Retinal pigment epithelial cell (primary cell): Measurements from ENCODE around the gene SETD2.

Source experiments
- DNase-seq: peaks from one replicate; pipeline ENCODE4 v3.0.0-alpha.2; 2010; ENCODE audit warnings: low read depth
- H3K4me3 ChIP-seq: 2 replicates; pipeline ENCODE4 v1.5.1; 2011; ENCODE audit warnings: mild to moderate bottlenecking, low read length, control low read depth, moderate library complexity
- TF ChIP-seq, protein P1 (sequence below): conservative IDR thresholded peaks from 2 replicates; pipeline ENCODE4 v1.5.1; 2011; ENCODE audit warnings: low read depth, low read length, control low read depth, inconsistent platforms

Gene SETD2

DNA sequence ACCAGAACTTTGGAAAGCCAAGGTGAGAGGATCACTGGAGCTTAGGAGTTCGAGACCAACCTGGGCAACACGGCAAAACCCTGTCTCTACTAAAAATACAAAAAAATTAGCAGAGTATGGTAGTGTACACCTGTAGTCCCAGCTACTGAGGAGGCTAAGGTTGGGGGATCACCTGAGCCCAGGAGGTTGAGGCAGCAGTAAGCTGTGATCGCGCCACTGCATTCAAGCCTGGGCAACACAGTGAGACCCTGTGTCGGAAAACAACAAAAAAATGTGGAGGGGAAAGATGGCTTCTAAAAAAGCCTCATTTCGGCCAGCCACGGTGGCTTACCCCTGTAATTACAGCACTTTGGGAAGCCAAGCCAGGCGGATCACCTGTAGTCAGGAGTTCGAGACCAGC is 54.5 kb downstream of the SETD2 start:
- TF ChIP-seq, protein P1, sequence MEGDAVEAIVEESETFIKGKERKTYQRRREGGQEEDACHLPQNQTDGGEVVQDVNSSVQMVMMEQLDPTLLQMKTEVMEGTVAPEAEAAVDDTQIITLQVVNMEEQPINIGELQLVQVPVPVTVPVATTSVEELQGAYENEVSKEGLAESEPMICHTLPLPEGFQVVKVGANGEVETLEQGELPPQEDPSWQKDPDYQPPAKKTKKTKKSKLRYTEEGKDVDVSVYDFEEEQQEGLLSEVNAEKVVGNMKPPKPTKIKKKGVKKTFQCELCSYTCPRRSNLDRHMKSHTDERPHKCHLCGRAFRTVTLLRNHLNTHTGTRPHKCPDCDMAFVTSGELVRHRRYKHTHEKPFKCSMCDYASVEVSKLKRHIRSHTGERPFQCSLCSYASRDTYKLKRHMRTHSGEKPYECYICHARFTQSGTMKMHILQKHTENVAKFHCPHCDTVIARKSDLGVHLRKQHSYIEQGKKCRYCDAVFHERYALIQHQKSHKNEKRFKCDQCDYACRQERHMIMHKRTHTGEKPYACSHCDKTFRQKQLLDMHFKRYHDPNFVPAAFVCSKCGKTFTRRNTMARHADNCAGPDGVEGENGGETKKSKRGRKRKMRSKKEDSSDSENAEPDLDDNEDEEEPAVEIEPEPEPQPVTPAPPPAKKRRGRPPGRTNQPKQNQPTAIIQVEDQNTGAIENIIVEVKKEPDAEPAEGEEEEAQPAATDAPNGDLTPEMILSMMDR: no peak
- H3K4me3 ChIP-seq: no peak overlapping the region
- no peak for DNase-seq

DNA sequence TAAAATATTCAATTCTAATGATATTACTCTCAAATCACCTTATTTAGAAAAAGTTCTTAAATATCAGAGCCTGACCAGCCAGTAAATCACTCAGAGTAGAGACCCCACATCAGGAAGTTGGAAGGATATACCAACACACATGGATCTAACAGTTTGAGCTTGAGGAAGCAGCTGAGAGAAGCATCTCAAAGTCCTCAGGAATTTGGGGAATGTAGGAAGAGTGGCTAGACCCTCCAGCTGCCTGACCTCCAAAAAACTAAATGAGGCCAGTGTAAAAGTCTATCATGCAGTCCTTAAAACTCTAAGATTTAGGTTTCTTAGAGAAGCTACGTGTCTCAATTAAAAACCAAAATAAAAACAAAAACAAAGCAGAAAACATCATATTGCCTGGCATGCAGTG is 55.4 kb downstream of the SETD2 start:
- no peak for DNase-seq
- no peak overlapping the region for H3K4me3 ChIP-seq
- TF ChIP-seq, protein P1: no peak

DNA sequence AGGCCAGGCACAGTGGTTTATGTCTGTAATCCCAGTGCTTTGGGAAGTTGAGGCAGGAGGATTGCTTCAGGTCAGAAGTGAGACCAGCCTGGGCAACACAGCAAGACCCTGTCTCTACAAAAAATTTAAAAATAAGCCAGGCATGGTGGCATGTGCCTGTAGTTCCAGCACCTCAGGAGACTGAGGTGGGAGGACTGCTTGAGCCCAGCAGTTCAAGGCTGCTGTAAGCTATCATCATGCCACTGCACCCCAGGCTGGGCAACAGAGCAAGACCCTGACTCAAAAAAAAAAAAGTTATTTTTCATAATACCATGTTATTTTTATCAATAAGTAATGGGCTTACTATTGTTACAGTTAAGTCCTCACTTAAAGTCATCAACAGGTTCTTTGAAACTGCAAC is 59.7 kb downstream of the SETD2 start:
- no peak overlapping the region for H3K4me3 ChIP-seq
- DNase-seq: no peak
- TF ChIP-seq, protein P1: no peak

DNA sequence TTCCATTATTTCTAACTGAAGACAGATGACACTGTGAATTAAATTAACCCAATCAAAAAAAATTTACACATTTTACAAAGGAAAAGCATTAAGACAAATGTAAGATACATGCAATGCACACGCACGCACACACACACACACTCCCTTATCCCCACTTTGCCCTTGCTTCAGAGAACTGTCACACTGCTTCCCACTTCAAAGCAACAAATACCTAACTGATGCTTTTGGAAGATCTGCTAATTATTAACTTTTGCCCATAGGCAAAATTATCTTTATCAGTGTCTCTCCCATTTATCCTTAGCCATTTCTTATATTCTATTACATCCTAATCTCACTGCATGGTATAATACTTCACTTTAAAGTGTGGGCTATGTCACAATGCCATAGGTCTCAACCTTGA is 60.3 kb downstream of the SETD2 start:
- DNase-seq: no peak
- TF ChIP-seq, protein P1: no peak
- H3K4me3 ChIP-seq: no peak overlapping the region

DNA sequence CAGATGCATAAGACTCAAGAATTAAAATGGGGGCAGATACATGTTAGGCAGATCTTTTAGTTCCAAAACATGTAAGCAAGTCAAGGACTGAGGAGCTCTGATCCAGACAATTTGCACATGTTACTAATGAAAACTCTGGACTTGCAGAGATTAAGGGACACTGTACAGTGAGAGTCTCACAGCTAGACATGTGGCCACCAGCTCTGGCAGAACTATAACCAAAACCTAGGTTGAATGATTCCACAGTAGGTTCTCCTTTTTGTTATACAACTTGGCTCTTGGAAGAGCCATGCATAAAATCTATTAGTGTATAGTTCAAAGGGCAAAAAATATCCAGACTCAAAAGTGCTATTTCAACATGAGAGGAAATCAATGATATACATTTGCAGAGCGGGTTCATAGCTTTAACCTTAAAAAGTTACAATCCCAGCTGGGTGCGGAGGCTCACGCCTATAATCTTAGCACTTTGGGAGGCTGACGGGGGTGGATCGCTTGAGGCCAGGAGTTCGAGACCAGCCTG is 61.8 kb downstream of the SETD2 start:
- TF ChIP-seq, protein P1: no peak

DNA sequence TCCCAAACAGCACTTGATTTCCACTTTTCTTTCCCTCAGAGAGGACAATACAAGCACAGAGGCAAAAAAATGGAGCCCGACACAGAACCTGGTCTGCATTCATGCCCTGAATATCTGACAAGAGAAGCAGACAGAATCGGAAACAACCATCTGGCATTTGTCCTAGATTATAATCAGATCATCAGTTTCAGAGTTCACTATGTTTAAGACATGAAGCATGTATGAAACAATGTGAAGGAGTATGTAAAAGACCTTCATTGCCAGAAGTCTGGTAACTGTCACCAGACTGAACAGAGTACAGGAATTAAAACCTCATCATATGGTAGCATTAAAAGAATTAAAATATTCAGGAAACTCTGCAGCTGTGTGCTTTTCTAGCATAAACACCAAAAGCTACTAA is 65.0 kb downstream of the SETD2 start:
- no peak overlapping the region for H3K4me3 ChIP-seq
- DNase-seq: no peak
- TF ChIP-seq, protein P1: no peak

More for the DNA sequence above, 61.8 kb downstream of the SETD2 start:
- no peak overlapping the region for H3K4me3 ChIP-seq
- DNase-seq: no peak

DNA sequence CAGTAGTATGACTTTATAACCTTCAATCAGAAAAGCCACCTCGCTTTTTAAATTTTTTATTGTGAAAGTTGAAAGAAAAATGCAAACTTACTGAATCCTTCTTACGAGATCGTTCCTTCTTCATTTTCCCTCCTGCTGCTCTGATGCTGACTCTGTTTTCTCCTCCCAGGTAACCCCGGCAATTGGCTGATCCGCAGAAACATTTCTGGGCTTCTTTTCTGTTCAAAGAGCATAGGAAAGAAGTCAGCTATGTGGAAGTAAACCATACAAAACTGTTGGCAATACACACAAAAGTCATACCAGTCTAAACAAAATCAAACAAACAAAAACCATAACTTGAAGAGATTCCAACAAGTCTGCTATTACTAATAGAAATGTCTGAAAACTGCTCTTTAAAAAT is 66.0 kb downstream of the SETD2 start:
- DNase-seq: no peak
- TF ChIP-seq, protein P1: no peak
- H3K4me3 ChIP-seq: no peak overlapping the region
